Keratinocyte (primary cell): Measurements from ENCODE around the gene CCDC194. TPM values are rescaled to one million over a fixed set of nuclear protein-coding genes. Genes with fewer than 3 reads are reported as not detected.
A peak's percentile ranks its signal among the peaks of the same experiment; 100 is the strongest.

Source experiments
- DNase-seq: peaks from one replicate; pipeline ENCODE4 v3.0.0-alpha.2; 2011; ENCODE audit warnings: low read depth, missing footprints, low spot score
- FAIRE-seq: peaks from 2 replicates; lab custom pipeline; 2011; peaks lifted over from hg19 to GRCh38; lab: Jason Lieb, UNC
- H2AFZ ChIP-seq: 2 replicates; pipeline ENCODE4 v1.6.0; 2012; ENCODE audit warnings: low read length, control low read depth, inconsistent platforms; ENCODE audit not compliant: control insufficient read depth
- H3K27ac ChIP-seq: 2 replicates; pipeline ENCODE4 v1.5.1; 2011; ENCODE audit warnings: low read length; ENCODE audit not compliant: control insufficient read depth, insufficient read depth
- H3K27me3 ChIP-seq: 3 replicates; pipeline ENCODE4 v1.6.0; 2011; ENCODE audit warnings: low read length; ENCODE audit not compliant: control insufficient read depth, insufficient read depth; ENCODE audit errors: extremely low read depth
- H3K36me3 ChIP-seq, 2 experiments: 2 replicates in 1 of 2; 3 replicates in 1 of 2; pipeline ENCODE4 v1.5.1; 2011; ENCODE audit warnings: low read length in 2 of 2, mild to moderate bottlenecking in 1 of 2; ENCODE audit not compliant: control insufficient read depth in 2 of 2, insufficient read depth in 2 of 2; ENCODE audit errors: extremely low read depth in 1 of 2
- H3K4me1 ChIP-seq: 3 replicates; pipeline ENCODE4 v1.5.1; 2011; ENCODE audit warnings: low read length; ENCODE audit not compliant: control insufficient read depth, insufficient read depth; ENCODE audit errors: extremely low read depth
- H3K4me2 ChIP-seq: 3 replicates; pipeline ENCODE4 v1.6.0; 2011; ENCODE audit warnings: low read depth, low read length; ENCODE audit not compliant: control insufficient read depth, insufficient read depth; ENCODE audit errors: extremely low read depth
- H3K4me3 ChIP-seq, 3 experiments: fragments of 200-600 bp in 1 of 3; sonication (generic) in 1 of 3; 2 replicates in 2 of 3; 3 replicates in 1 of 3; pipeline ENCODE4 v1.5.1; 2011 to 2016; ENCODE audit warnings: low read length in 3 of 3, mild to moderate bottlenecking in 3 of 3, control low read depth in 2 of 3, inconsistent platforms in 1 of 3, low read depth in 1 of 3, mixed read lengths in 1 of 3, mixed run types in 1 of 3, moderate library complexity in 1 of 3; ENCODE audit not compliant: control insufficient read depth in 2 of 3, insufficient read depth in 2 of 3; ENCODE audit errors: extremely low read depth in 1 of 3
- H3K79me2 ChIP-seq: 2 replicates; pipeline ENCODE4 v1.6.0; 2012; ENCODE audit warnings: low read length; ENCODE audit not compliant: control insufficient read depth, insufficient read depth
- H3K9ac ChIP-seq: 3 replicates; pipeline ENCODE4 v1.6.0; 2011; ENCODE audit warnings: low read length; ENCODE audit not compliant: control insufficient read depth, insufficient read depth; ENCODE audit errors: extremely low read depth
- H3K9me1 ChIP-seq: 3 replicates; pipeline ENCODE4 v1.6.0; 2011; ENCODE audit warnings: low read length; ENCODE audit not compliant: control insufficient read depth, insufficient read depth; ENCODE audit errors: extremely low read depth
- H3K9me3 ChIP-seq: 2 replicates; pipeline ENCODE4 v1.5.1; 2012; ENCODE audit warnings: low read depth, low read length; ENCODE audit not compliant: control insufficient read depth
- H4K20me1 ChIP-seq: 3 replicates; pipeline ENCODE4 v1.6.0; 2011; ENCODE audit warnings: low read length; ENCODE audit not compliant: control insufficient read depth, insufficient read depth; ENCODE audit errors: extremely low read depth
- CTCF ChIP-seq, 3 experiments: IDR thresholded peaks in 1 of 3; conservative IDR thresholded peaks in 1 of 3; optimal IDR thresholded peaks in 1 of 3; 2 replicates in 2 of 3; 3 replicates in 1 of 3; pipeline versions ENCODE3 to v1.5.1; 2011; ENCODE audit warnings: low read length in 3 of 3, mild to moderate bottlenecking in 3 of 3, moderate library complexity in 2 of 3, control low read depth in 1 of 3, inconsistent platforms in 1 of 3; ENCODE audit not compliant: insufficient read depth in 2 of 3; ENCODE audit errors: extremely low read depth in 1 of 3
- EZH2 ChIP-seq: IDR thresholded peaks from one replicate; pipeline ENCODE4 v1.6.1; 2012; ENCODE audit warnings: inconsistent platforms, mild to moderate bottlenecking, low read length, moderate library complexity
- dilution Hi-C: fragments of 300-500 bp; cut with MboI; formaldehyde crosslinking; loops from one replicate; pipeline ENCODE4 v1.7.0; 2020; ENCODE audit warnings: low sequenced_read_pairs; ENCODE audit not compliant: extremely low pct_ligation_motif_present
- polyA plus RNA-seq, 5 experiments: library from polyadenylated mRNA; depleted of rRNA in 3 of 5; stranded (reverse) in 3 of 5; stranded (forward) in 1 of 5; unstranded in 1 of 5; fragments of >200 nt; gene quantifications; 1 replicate in 1 of 5; 2 replicates in 3 of 5; 3 replicates in 1 of 5; pipeline versions ENCODE4 v1.2.1 to v1.2.3, GENCODE V29; 2011 to 2012; ENCODE audit warnings: missing spikeins in 2 of 5, low read depth in 1 of 5, low replicate concordance in 1 of 5

Gene CCDC194
- polyA plus RNA-seq, 1 donor (not counting 4 experiments of a cell fraction or from before 2014, with no cell fraction given), result not detected

GRCh38 chr19:17385878-17386611 is 8.0 kb downstream of the CCDC194 start:
- no peak overlapping the region for H2AFZ ChIP-seq
- H3K79me2 ChIP-seq, result no peaks in the 10 kb centered on the region
- FAIRE-seq (no peak), DNase-seq (no peak)
- no peaks in the 10 kb centered on the region for H3K36me3 ChIP-seq
- no peak overlapping the region for H3K4me2 ChIP-seq
- H3K9me3 ChIP-seq, result no peaks in the 10 kb centered on the region
- no peak overlapping the region for H3K9ac ChIP-seq
- H3K9me1 ChIP-seq, result no peaks in the 10 kb centered on the region
- H3K4me1 ChIP-seq, result peaks cover 3% of the 10 kb centered on the region
- no peak overlapping the region for H3K27ac ChIP-seq
- peaks cover 4% of the 10 kb centered on the region for H3K27me3 ChIP-seq
- no peaks in the 10 kb centered on the region for H4K20me1 ChIP-seq
- dilution Hi-C loops, result no loop called here
- TF ChIP-seq CTCF (optimal IDR thresholded peaks at IDR 0.05 in 1 of 3, IDR thresholded peaks at IDR 0.05 in 1 of 3, conservative IDR thresholded peaks at IDR 0.05 in 1 of 3; ENCODE audit: extremely low read depth in 1 of 3, insufficient read depth in 2 of 3, low read length in 3 of 3) (peak; percentile 87 to 98 (median 90)), EZH2 (no peak)
- no peak overlapping the region for H3K4me3 ChIP-seq

GRCh38 chr19:17380426-17381138 is 13.4 kb downstream of the CCDC194 start:
- no peaks in the 10 kb centered on the region for H3K27me3 ChIP-seq
- no peak overlapping the region for H3K4me3 ChIP-seq
- H3K9me3 ChIP-seq, result no peaks in the 10 kb centered on the region
- FAIRE-seq (no peak), DNase-seq (no peak)
- H3K79me2 ChIP-seq, result no peaks in the 10 kb centered on the region
- H3K4me1 ChIP-seq, result no peaks in the 10 kb centered on the region
- TF ChIP-seq EZH2, result no peak
- no peak for TF ChIP-seq CTCF (optimal IDR thresholded peaks at IDR 0.05 in 1 of 3, IDR thresholded peaks at IDR 0.05 in 1 of 3, conservative IDR thresholded peaks at IDR 0.05 in 1 of 3; ENCODE audit: extremely low read depth in 1 of 3, insufficient read depth in 2 of 3, low read length in 3 of 3)
- H3K36me3 ChIP-seq, result no peaks in the 10 kb centered on the region
- H4K20me1 ChIP-seq, result no peaks in the 10 kb centered on the region
- H3K27ac ChIP-seq, result no peak overlapping the region
- H3K9ac ChIP-seq, result no peak overlapping the region
- dilution Hi-C loops, result no loop called here
- H3K9me1 ChIP-seq, result no peaks in the 10 kb centered on the region
- H2AFZ ChIP-seq, result no peak overlapping the region
- H3K4me2 ChIP-seq, result no peak overlapping the region
